Omental fat pad (tissue), 4 donors: ENCODE measurements around the gene ATP4B. TPM values are rescaled to one million over a fixed set of nuclear protein-coding genes. Genes with fewer than 3 reads are reported as not detected.

Source experiments
- ATAC-seq: fragments of 150-250 bp; one replicate; pipeline ENCODE4 v1.9.1; 2016; ENCODE audit warnings: mild to moderate bottlenecking, moderate library complexity; ENCODE audit not compliant: low FRiP score
- DNase-seq: peaks from one replicate; pipeline ENCODE4 v3.0.0-alpha.2; 2019; ENCODE audit warnings: low spot score
- CTCF ChIP-seq, 3 donors: fragments of 450-650 bp; IDR thresholded peaks; one replicate each; pipeline ENCODE4 v1.5.1; 2016 to 2017; ENCODE audit warnings: antibody characterized with exemption in 3 of 3, mild to moderate bottlenecking in 3 of 3, moderate library complexity in 2 of 3
- total RNA-seq, 4 donors: library from RNA; depleted of rRNA; stranded (reverse); fragments of >200 nt; gene quantifications; one replicate each; pipeline ENCODE4 v1.1.0, GENCODE V29; 2016

Gene ATP4B
- total RNA-seq, 4 donors from 2014 or later = not detected

DNA sequence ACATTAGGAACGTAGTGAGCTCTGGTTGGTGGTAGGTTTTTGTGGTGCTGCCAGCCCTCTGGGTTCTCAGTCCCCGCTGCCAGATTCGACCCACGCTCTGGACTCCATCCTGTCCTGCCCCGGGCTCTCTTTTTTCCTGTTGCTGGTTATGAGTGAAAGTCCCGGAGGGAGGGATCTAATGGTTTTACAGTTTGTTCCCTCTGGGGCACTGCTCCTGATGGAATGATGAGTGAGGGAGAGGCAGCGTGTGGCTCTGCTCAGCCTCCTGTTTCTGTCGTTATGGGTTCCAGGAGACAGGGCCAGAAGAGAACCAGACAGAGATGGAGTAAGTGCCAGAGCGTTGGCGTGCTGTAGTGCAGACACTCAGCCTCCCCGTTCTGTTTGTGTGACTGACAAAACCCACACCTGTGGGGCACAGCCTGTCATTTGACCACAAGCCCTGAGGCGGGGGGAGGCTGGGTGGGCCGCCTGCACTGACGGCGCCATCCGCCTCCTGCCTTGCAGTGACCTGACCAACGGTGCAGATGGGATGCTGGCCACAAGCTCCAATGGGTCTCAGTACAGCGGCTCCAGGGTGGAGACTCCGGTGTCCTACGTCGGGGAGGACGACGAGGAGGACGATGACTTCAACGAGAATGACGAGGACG lies 18.3 kb downstream of the ATP4B start:
- DNase-seq (no peak), ATAC-seq (no peak)
- TF ChIP-seq CTCF (IDR thresholded peaks at IDR 0.05) = no peak

- no peak for ATAC-seq
- TF ChIP-seq CTCF (IDR thresholded peaks at IDR 0.05) = no peak
- DNase-seq = no peak
Measured at GRCh38 chr13:113638806-113639205, 19.2 kb downstream of the ATP4B start.

DNA sequence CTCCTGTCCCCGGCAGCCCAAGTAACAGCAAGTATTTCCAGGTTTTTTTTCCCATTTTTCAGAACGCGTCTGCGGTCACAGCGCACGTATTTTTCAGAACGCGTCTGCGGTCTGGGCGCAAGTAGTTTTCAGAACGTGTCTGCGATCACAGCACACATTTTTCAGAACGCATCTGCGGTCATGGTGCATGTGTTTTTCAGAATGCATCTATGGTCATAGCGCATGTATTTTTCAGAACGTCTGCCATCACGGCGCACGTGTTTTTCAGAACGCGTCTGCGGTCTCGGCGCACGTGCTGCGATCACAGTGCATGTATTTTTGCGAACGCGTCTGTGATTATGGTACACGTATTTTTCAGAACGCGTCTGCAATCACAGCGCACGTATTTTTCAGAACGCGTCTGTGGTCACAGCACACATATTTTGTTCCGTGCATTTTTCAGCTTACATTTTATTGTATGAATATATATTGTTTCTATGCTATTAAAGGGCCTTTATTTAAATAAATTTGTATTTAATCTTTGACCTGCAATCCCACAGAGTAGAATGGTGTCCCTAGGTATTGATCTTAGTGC lies 19.7 kb downstream of the ATP4B start:
- no peak for ATAC-seq
- DNase-seq = no peak
- TF ChIP-seq CTCF (IDR thresholded peaks at IDR 0.05) = no peak

GRCh38 chr13:113637262-113638160 lies 20.5 kb downstream of the ATP4B start:
- TF ChIP-seq CTCF (IDR thresholded peaks at IDR 0.05) = no peak
- DNase-seq (no peak), ATAC-seq (no peak)

DNA sequence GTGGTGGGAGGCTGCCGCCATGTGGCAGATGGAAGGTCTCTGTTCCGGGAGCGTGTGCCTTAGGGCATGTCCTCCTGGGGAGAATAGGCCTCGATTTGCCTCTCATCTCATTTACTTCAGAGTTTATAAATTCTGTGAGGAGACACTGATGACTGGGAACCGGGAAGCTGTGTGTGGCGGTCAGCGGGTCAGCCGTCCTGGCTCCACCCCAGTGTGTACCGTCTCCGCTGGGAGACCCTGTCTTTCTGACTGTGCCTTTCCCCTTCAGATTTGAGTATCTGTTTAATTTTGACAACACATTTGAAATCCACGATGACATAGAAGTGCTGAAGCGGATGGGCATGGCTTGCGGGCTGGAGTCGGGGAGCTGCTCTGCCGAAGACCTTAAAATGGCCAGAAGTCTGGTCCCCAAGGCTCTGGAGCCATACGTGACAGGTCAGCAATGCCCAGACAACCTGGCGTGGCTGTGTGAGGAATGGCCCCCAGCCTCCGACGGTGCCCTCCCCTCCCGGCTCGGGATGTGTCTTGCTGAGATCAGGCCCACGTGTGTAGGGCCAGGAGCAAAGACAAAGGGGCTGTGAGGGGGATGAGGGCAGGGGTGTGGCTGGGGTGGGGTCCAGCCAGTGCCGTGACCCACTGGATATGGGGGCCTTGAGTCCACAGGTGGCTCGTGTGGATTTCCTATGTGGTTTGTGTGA lies 21.6 kb downstream of the ATP4B start:
- DNase-seq (no peak), ATAC-seq (no peak)
- no peak for TF ChIP-seq CTCF (IDR thresholded peaks at IDR 0.05)

DNA sequence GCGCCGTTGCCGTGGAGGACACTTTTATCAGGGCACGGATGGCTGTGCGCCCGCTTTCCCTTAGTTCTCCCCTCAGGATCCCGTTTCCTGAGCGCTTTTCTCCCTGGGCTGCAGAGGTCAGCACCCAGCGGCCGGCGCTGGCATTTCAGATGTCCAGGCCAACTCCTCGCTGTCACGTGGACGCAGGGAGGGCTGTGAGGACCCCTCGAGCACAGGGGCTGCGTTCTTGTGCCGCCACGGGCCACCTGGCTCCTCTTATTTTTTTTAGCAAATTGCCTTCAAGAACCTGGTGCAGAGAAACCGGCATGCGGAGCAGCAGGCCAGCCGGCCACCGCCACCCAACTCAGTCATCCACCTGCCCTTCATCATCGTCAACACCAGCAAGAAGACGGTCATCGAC lies 22.3 kb downstream of the ATP4B start:
- TF ChIP-seq CTCF (IDR thresholded peaks at IDR 0.05) = no peak
- DNase-seq (no peak), ATAC-seq (no peak)
